ENCODE measurements around the gene DLGAP4. TPM values are rescaled to one million over a fixed set of nuclear protein-coding genes. Genes with fewer than 3 reads are reported as not detected.

Gene DLGAP4
- total and polyA plus RNA-seq, 2 of the 13 experiments (the other 11 are each of a cell fraction or from before 2014, with no cell fraction given) = 15.2 to 26.7 TPM

- TF ChIP-seq ZNF180 (CRISPR knock-in tag; IDR thresholded peaks at IDR 0.05; ENCODE audit: borderline replicate concordance, low read depth) (no peak), ZNF788 (CRISPR knock-in tag; IDR thresholded peaks at IDR 0.05; ENCODE audit: borderline replicate concordance) (0 out of 2 replicates have a peak, but pooled peaks have one; percentile 6), RFXAP (CRISPR knock-in tag; IDR thresholded peaks at IDR 0.05; ENCODE audit: borderline replicate concordance) (peak; percentile 37; the same call in 1 of the 2 replicates), KDM5A (IDR thresholded peaks at IDR 0.05; ENCODE audit: borderline replicate concordance, low read length) (no peak), RBM39 (IDR thresholded peaks at IDR 0.05; ENCODE audit: low read depth, low read length, poor library complexity, severe bottlenecking) (peak; percentile 76), FLYWCH1 (CRISPR knock-in tag; IDR thresholded peaks at IDR 0.05) (no peak), HNRNPLL (IDR thresholded peaks at IDR 0.05; ENCODE audit: low read depth, low read length, poor library complexity, severe bottlenecking) (peak; percentile 10), TERF1 (CRISPR knock-in tag; IDR thresholded peaks at IDR 0.05) (no peak), ZFP37 (CRISPR knock-in tag; IDR thresholded peaks at IDR 0.05; ENCODE audit: borderline replicate concordance) (0 out of 2 replicates have a peak, but pooled peaks have one; percentile 25)
- TF ChIP-seq, protein P1, sequence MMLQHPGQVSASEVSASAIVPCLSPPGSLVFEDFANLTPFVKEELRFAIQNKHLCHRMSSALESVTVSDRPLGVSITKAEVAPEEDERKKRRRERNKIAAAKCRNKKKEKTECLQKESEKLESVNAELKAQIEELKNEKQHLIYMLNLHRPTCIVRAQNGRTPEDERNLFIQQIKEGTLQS (CRISPR knock-in tag; IDR thresholded peaks at IDR 0.05) = no peak
- TF ChIP-seq, protein P2, sequence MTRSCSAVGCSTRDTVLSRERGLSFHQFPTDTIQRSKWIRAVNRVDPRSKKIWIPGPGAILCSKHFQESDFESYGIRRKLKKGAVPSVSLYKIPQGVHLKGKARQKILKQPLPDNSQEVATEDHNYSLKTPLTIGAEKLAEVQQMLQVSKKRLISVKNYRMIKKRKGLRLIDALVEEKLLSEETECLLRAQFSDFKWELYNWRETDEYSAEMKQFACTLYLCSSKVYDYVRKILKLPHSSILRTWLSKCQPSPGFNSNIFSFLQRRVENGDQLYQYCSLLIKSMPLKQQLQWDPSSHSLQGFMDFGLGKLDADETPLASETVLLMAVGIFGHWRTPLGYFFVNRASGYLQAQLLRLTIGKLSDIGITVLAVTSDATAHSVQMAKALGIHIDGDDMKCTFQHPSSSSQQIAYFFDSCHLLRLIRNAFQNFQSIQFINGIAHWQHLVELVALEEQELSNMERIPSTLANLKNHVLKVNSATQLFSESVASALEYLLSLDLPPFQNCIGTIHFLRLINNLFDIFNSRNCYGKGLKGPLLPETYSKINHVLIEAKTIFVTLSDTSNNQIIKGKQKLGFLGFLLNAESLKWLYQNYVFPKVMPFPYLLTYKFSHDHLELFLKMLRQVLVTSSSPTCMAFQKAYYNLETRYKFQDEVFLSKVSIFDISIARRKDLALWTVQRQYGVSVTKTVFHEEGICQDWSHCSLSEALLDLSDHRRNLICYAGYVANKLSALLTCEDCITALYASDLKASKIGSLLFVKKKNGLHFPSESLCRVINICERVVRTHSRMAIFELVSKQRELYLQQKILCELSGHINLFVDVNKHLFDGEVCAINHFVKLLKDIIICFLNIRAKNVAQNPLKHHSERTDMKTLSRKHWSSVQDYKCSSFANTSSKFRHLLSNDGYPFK (CRISPR knock-in tag; IDR thresholded peaks at IDR 0.05; ENCODE audit: borderline replicate concordance) = peak; percentile 16; the same call in 1 of the 2 replicates
- TF ChIP-seq, protein P3, sequence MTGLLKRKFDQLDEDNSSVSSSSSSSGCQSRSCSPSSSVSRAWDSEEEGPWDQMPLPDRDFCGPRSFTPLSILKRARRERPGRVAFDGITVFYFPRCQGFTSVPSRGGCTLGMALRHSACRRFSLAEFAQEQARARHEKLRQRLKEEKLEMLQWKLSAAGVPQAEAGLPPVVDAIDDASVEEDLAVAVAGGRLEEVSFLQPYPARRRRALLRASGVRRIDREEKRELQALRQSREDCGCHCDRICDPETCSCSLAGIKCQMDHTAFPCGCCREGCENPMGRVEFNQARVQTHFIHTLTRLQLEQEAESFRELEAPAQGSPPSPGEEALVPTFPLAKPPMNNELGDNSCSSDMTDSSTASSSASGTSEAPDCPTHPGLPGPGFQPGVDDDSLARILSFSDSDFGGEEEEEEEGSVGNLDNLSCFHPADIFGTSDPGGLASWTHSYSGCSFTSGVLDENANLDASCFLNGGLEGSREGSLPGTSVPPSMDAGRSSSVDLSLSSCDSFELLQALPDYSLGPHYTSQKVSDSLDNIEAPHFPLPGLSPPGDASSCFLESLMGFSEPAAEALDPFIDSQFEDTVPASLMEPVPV (CRISPR knock-in tag; IDR thresholded peaks at IDR 0.05) = no peak
- TF ChIP-seq, protein P4, sequence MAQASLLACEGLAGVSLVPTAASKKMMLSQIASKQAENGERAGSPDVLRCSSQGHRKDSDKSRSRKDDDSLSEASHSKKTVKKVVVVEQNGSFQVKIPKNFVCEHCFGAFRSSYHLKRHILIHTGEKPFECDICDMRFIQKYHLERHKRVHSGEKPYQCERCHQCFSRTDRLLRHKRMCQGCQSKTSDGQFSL (CRISPR knock-in tag; IDR thresholded peaks at IDR 0.05) = peak; percentile 57; the same call in 1 of the 2 replicates
- TF ChIP-seq, protein P5, sequence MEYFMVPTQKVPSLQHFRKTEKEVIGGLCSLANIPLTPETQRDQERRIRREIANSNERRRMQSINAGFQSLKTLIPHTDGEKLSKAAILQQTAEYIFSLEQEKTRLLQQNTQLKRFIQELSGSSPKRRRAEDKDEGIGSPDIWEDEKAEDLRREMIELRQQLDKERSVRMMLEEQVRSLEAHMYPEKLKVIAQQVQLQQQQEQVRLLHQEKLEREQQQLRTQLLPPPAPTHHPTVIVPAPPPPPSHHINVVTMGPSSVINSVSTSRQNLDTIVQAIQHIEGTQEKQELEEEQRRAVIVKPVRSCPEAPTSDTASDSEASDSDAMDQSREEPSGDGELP (IDR thresholded peaks at IDR 0.05; ENCODE audit: borderline replicate concordance, low read depth) = peak; percentile 36; the same call in 1 of the 2 replicates
- TF ChIP-seq, protein P6, sequence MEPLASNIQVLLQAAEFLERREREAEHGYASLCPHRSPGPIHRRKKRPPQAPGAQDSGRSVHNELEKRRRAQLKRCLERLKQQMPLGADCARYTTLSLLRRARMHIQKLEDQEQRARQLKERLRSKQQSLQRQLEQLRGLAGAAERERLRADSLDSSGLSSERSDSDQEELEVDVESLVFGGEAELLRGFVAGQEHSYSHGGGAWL (CRISPR knock-in tag; IDR thresholded peaks at IDR 0.05) = no peak
- TF ChIP-seq, protein P7, sequence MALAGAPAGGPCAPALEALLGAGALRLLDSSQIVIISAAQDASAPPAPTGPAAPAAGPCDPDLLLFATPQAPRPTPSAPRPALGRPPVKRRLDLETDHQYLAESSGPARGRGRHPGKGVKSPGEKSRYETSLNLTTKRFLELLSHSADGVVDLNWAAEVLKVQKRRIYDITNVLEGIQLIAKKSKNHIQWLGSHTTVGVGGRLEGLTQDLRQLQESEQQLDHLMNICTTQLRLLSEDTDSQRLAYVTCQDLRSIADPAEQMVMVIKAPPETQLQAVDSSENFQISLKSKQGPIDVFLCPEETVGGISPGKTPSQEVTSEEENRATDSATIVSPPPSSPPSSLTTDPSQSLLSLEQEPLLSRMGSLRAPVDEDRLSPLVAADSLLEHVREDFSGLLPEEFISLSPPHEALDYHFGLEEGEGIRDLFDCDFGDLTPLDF (CRISPR knock-in tag; IDR thresholded peaks at IDR 0.05) = no peak
- TF ChIP-seq, protein P8, sequence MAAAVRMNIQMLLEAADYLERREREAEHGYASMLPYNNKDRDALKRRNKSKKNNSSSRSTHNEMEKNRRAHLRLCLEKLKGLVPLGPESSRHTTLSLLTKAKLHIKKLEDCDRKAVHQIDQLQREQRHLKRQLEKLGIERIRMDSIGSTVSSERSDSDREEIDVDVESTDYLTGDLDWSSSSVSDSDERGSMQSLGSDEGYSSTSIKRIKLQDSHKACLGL (CRISPR knock-in tag; IDR thresholded peaks at IDR 0.05) = 0 out of 2 replicates have a peak, but pooled peaks have one; percentile 10
Observed at GRCh38 chr20:36541768-36542488, 235.8 kb downstream of the DLGAP4 start (continued).

All from HepG2 (cell line).